GM12864 (cell line): ENCODE data around the gene LCP2.
A peak's percentile ranks its signal among the peaks of the same experiment; 100 is the strongest.

ENCODE experiments used
- DNase-seq: peaks from one replicate; pipeline ENCODE4 v3.0.0-alpha.2; 2011; ENCODE audit warnings: low read depth
- H3K4me3 ChIP-seq: 2 replicates; pipeline ENCODE4 v1.5.1; 2011; ENCODE audit warnings: mild to moderate bottlenecking, low read depth, low read length, control low read depth
- TF ChIP-seq, protein P1 (sequence below): IDR thresholded peaks from 2 replicates; pipeline ENCODE4 v1.5.1; 2011; ENCODE audit warnings: low read depth, mild to moderate bottlenecking, moderate library complexity, low read length, control low read depth, inconsistent platforms; ENCODE audit errors: missing control alignments

Gene LCP2

DNA sequence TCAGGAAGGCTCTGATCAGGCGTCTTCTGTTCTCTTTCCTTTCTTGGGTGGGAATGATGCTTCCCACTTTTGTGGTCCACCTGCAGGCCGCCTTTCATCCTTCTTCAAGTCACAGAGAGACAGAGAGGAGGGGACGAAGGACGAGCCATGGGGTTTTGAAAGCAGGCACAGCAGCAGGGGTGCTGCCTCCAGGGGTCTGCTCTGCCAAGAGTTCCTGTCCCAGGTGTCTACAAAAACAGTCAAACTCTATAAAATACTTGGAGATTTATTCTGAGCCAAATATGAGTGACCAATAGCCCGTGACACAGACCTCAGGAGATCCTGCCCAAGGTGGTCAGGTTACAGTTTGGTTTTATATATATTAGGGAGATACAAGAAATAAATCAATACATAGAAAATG lies 34.5 kb upstream of the LCP2 start:
- no peak for DNase-seq
- TF ChIP-seq, protein P1, sequence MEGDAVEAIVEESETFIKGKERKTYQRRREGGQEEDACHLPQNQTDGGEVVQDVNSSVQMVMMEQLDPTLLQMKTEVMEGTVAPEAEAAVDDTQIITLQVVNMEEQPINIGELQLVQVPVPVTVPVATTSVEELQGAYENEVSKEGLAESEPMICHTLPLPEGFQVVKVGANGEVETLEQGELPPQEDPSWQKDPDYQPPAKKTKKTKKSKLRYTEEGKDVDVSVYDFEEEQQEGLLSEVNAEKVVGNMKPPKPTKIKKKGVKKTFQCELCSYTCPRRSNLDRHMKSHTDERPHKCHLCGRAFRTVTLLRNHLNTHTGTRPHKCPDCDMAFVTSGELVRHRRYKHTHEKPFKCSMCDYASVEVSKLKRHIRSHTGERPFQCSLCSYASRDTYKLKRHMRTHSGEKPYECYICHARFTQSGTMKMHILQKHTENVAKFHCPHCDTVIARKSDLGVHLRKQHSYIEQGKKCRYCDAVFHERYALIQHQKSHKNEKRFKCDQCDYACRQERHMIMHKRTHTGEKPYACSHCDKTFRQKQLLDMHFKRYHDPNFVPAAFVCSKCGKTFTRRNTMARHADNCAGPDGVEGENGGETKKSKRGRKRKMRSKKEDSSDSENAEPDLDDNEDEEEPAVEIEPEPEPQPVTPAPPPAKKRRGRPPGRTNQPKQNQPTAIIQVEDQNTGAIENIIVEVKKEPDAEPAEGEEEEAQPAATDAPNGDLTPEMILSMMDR = no peak
- H3K4me3 ChIP-seq = no peak overlapping the region

DNA sequence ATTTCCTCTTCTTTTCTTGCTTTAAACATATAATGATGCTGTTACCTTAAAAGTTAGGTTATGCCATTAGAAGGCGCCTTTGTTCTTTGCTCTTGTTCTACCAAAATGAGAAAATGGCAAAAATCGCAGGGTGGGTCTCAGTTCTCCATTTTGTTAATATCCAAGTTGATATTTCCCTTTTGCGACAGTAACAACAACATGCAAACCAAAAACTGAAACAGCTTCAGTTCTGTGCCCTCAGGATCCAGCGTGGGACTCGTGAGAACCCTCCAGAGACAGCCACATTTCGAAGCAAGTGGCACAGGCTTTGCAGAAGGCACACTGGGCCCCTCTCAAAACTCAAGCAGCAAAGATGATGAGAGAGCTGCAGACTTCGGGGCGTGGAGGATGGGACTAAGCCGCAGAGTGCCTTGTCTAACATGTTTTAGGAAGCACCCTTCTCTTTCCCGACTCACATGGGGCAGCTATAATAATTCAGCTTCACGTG lies 33.0 kb upstream of the LCP2 start:
- TF ChIP-seq, protein P1 = no peak
- H3K4me3 ChIP-seq = peak overlapping the region; percentile 41
- DNase-seq = no peak

DNA sequence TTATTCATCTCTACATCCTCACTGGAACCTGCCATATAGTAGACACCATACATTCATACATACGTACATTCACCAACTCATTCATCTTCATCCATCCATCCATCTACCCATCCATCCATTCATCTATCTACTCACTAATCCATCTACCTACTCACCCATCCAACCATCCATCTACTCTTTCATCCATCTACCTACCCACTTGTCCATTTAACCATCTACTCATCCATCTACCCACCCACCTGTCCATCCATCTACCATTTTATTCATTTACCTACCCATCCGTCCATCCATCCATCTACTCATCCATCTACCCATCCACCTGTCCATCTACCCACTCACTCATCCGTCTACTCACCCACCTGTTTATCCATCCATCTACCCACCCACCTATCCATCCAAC lies 31.9 kb upstream of the LCP2 start:
- DNase-seq = no peak
- H3K4me3 ChIP-seq = no peak overlapping the region
- TF ChIP-seq, protein P1 = no peak

DNA sequence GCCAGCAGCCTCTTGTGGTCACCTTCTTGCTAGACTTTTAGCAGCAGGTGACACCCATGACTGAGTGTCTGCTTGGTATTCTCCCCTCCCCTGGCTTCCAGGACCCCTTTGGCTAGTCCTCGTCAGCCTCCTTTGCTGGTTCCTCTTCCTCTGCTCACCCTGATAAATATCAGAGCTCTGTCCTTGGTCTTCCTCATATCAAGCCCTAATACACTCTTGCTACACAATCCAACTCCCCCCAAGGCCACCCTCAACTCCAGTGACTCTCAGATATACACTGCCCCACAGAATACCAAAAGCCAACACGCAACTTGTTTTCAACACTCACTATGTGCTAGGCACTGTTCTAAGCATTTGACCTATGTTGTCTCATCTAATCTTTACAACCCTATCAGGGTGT lies 30.3 kb upstream of the LCP2 start:
- no peak overlapping the region for H3K4me3 ChIP-seq
- no peak for DNase-seq
- TF ChIP-seq, protein P1 = no peak

DNA sequence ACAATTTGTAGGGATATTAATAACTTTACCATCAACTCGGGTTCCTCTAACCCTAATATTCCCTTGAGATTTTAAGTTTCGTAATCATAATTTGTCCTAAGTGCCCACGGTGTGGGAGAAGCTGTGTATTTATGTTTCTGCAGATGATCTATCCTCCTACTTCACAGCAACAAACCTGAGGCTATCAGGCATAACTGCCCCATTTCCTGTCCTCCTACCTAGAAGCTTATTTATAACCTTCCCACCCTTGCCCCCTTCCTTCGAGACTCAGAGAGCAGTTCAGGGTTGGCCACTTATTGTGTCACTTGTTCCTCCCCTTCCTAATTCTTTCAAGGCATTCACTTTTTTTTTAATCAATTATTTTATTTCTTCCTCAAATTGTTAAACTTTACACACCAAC lies 29.6 kb upstream of the LCP2 start:
- DNase-seq = no peak
- H3K4me3 ChIP-seq = no peak overlapping the region
- TF ChIP-seq, protein P1 = no peak

DNA sequence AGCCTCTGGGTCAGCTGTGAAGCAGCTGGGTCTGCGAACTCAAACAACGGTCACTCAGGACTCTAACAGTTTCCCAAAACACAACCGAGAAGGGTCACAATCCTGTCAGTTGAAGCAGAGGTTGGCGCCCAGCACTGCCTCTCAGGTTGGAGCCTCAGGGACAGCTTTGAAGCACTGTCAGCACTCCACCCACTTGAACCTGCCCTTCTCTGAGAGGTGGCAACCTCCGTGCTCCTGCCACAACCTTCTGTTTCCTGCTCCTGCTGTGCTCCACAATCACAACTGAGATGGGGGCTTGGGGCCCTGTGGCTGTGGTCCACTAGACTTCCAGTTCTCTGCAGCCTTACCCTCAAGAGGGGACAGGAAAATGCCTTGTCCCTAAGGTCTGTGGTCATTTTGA lies 21.7 kb upstream of the LCP2 start:
- no peak for DNase-seq
- TF ChIP-seq, protein P1 = no peak
- H3K4me3 ChIP-seq = no peak overlapping the region

DNA sequence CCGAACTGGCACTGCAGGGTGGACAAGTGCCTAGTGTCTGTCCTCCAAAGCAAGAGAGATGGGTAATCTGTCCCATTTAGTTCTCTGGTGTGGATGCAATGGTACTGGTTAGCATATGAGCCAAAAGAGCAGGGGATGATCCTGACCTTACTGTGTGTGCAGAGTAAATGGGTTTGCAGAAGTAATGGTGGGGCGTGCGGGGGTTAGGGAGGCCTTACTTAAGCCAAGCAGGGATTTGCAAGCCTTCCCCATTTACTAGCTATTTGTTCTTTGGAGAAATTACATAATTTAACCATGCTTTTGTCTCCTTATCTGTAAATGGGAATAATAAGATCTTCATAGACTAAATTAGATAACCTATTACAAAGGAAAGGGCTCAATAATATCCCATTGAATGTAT lies 19.9 kb upstream of the LCP2 start:
- H3K4me3 ChIP-seq = no peak overlapping the region
- no peak for DNase-seq
- TF ChIP-seq, protein P1 = no peak
